Globus pallidus (tissue), 1 donor: ENCODE results near the gene ROM1.
A peak's percentile ranks its signal among the peaks of the same experiment; 100 is the strongest.

Source experiments
- DNase-seq: peaks from one replicate; pipeline ENCODE4 v3.0.0-alpha.2; 2015; ENCODE audit warnings: low spot score

Gene ROM1

GRCh38 chr11:62588966-62589637, 24.0 kb upstream of the ROM1 start:
- DNase-seq, result no peak

- DNase-seq, result peak; percentile 99
These were observed 21.5 kb upstream of the ROM1 start, which contains the start of gene TUT1 for GRCh38 chr11:62591448-62592145. TSS of gene TUT1 (minus strand) at chr11:62591523. CDS start at chr11:62591485, 38 bp downstream.

GRCh38 chr11:62592146-62592815, 20.8 kb upstream of the ROM1 start:
- DNase-seq, result no peak

GRCh38 chr11:62592989-62593421, 20.1 kb upstream of the ROM1 start:
- peak; percentile 90 for DNase-seq

GRCh38 chr11:62593434-62594044, 19.5 kb upstream of the ROM1 start:
- DNase-seq, result peak; percentile 75

GRCh38 chr11:62595124-62595523, 17.9 kb upstream of the ROM1 start:
- no peak for DNase-seq

- peak; percentile 96 for DNase-seq
These were observed 13.9 kb upstream of the ROM1 start for GRCh38 chr11:62599069-62599696.

GRCh38 chr11:62599901-62600300, 13.2 kb upstream of the ROM1 start:
- no peak for DNase-seq

GRCh38 chr11:62600367-62601121, 12.5 kb upstream of the ROM1 start:
- DNase-seq, result no peak

- no peak for DNase-seq
These were observed 12.0 kb upstream of the ROM1 start for GRCh38 chr11:62601122-62601371.

- peak; percentile 97 for DNase-seq
These were observed 11.5 kb upstream of the ROM1 start, which contains the start of gene MTA2 for GRCh38 chr11:62601372-62602140. TSS of gene MTA2 (minus strand) at chr11:62601865. CDS start at chr11:62601450, 415 bp downstream.

GRCh38 chr11:62602141-62603071, 10.7 kb upstream of the ROM1 start:
- DNase-seq, result peak; percentile 83

GRCh38 chr11:62603072-62603408, 10.0 kb upstream of the ROM1 start:
- no peak for DNase-seq

GRCh38 chr11:62603776-62604299, 9.2 kb upstream of the ROM1 start:
- no peak for DNase-seq

GRCh38 chr11:62604460-62605120, 8.5 kb upstream of the ROM1 start:
- no peak for DNase-seq

GRCh38 chr11:62605467-62605866, 7.6 kb upstream of the ROM1 start:
- DNase-seq, result no peak

GRCh38 chr11:62605902-62606301, 7.2 kb upstream of the ROM1 start:
- no peak for DNase-seq

GRCh38 chr11:62607714-62608113, 5.3 kb upstream of the ROM1 start:
- no peak for DNase-seq

- no peak for DNase-seq
These were observed 4.3 kb upstream of the ROM1 start for GRCh38 chr11:62608776-62609175.
